ENCODE results near the gene MUS81.

MUS81 gene

DNA sequence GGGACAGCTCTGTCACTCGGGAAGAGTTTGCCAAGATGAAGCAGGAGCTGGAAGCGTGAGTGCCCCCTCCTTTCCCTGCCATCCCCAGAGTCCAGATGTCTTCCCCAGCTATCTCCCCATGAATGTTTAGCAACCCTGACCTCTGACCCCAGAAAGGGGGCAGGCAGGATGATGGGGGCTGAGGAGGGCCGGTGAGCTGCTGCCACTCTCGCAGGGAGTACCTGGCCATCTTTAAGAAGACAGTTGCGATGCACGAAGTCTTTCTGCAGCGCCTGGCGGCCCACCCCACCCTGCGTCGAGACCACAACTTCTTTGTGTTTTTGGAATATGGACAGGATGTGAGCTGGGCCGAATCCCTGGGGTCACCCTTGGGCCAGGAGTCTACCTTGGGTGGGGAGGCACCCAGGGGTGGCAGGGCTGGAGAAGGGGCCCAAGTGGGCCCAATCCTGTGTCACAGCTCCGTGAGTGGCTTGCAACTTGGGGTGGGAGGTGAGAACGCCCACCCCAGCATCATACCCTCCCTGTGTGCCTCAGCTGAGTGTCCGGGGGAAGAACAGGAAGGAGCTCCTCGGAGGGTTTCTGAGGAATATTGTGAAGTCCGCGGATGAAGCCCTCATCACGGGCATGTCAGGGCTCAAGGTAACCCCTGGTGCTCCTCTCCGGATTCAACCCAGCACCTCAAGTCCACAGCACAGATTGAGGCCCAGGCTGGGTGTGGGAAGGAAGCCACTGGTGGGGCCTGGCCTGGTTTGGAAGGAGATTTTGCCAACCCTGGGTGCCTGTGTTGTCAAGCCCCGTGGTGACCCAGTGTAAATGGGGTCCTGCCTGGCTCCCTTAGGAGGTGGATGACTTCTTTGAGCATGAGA, 9.8 kb upstream of the MUS81 start:
- FAIRE-seq (no peak), DNase-seq (ENCODE audit: insufficient read length, low spot score) (no peak)
- TF ChIP-seq, protein P1, sequence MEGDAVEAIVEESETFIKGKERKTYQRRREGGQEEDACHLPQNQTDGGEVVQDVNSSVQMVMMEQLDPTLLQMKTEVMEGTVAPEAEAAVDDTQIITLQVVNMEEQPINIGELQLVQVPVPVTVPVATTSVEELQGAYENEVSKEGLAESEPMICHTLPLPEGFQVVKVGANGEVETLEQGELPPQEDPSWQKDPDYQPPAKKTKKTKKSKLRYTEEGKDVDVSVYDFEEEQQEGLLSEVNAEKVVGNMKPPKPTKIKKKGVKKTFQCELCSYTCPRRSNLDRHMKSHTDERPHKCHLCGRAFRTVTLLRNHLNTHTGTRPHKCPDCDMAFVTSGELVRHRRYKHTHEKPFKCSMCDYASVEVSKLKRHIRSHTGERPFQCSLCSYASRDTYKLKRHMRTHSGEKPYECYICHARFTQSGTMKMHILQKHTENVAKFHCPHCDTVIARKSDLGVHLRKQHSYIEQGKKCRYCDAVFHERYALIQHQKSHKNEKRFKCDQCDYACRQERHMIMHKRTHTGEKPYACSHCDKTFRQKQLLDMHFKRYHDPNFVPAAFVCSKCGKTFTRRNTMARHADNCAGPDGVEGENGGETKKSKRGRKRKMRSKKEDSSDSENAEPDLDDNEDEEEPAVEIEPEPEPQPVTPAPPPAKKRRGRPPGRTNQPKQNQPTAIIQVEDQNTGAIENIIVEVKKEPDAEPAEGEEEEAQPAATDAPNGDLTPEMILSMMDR (IDR thresholded peaks at IDR 0.05; ENCODE audit: insufficient read depth, missing control alignments) = no peak

DNA sequence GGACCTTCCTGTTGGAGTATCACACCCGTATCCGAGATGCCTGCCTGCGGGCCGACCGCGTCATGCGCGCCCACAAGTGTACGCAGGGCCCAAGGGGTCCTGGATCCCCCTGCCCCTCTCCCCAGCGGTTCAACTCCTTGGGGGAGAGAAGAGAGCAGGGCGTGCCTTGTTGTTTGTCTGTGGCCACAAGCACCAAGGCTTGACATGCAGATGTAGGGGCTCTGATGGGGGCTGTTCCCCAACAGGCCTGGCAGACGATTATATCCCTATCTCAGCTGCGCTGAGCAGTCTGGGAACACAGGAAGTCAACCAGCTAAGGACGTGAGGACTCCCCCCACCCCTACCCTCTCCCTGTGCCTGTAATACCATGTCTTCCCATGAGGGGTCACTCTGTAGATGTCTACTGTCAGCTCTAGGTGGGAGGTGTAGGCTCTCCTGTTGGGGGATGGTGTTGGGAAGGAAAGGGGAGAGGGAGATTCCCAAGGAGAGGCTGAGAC, 9.1 kb upstream of the MUS81 start:
- DNase-seq (ENCODE audit: insufficient read length, low spot score) (no peak), FAIRE-seq (no peak)
- TF ChIP-seq, protein P1 (IDR thresholded peaks at IDR 0.05; ENCODE audit: insufficient read depth, missing control alignments) = peak; percentile 31

DNA sequence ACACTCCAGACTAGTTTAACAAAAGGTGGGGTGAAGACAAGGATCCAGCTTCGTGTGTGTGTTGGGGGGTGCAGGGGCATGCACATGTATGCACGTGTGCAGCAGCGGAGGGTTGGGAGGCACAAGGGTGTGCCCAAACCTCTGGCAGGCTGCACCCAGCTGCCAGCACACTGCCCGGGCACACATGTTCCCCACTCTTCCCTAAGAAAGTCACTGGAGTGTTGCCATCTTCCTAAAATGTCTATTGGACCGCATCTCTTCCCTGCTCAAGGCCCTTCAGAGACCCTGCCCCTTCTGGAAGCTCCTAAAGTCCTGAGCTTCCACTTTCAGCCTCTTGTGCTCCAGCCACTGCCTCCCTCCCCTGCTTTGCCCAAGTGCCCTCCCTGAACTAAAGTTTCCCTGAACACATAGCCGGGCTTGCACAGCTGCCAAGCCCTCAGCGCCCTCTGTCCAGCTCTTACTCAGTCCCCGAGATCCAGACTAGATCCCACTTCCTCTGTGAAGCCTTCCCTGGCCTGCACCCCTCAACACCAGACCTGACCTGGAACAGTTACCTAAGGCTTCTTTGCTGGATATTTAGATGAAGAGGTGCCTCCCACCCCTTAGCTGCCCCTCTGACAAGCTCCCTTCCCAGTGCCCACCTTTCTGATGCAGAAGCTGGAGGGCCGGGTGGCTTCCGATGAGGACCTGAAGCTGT, 8.3 kb upstream of the MUS81 start:
- FAIRE-seq (no peak), DNase-seq (ENCODE audit: insufficient read length, low spot score) (no peak)
- TF ChIP-seq, protein P1 (IDR thresholded peaks at IDR 0.05; ENCODE audit: insufficient read depth, missing control alignments) = no peak

DNA sequence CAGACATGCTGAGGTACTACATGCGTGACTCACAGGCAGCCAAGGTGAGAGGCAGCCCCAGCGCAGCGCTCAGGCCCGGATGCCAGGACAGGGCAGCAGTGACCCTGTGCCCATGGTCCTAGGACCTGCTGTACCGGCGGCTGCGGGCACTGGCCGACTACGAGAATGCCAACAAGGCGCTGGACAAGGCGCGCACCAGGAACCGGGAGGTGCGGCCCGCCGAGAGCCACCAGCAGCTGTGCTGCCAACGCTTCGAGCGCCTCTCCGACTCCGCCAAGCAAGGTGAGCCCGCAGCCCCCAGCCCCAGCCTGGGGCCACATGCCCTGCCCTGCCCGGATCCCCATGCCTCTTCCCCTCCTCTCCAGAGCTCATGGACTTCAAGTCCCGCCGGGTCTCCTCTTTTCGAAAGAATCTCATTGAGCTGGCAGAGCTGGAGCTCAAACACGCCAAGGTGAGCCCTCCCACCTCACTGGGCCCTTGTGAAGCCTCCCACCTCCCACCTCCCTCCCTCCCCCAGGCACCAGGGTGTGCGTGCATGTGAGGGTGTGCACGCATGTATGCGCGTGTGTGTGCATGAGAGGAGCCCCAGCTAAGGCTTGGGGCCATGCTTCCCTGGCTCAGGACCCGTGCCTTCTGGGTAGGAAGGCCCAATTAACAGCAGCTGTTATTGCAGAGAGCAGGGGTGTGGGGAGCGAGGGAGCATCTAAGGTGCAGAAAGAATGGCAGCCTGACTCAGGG, 7.6 kb upstream of the MUS81 start:
- DNase-seq (ENCODE audit: insufficient read length, low spot score) = no peak
- FAIRE-seq = no peak
- TF ChIP-seq, protein P1 (IDR thresholded peaks at IDR 0.05; ENCODE audit: insufficient read depth, missing control alignments) = no peak

DNA sequence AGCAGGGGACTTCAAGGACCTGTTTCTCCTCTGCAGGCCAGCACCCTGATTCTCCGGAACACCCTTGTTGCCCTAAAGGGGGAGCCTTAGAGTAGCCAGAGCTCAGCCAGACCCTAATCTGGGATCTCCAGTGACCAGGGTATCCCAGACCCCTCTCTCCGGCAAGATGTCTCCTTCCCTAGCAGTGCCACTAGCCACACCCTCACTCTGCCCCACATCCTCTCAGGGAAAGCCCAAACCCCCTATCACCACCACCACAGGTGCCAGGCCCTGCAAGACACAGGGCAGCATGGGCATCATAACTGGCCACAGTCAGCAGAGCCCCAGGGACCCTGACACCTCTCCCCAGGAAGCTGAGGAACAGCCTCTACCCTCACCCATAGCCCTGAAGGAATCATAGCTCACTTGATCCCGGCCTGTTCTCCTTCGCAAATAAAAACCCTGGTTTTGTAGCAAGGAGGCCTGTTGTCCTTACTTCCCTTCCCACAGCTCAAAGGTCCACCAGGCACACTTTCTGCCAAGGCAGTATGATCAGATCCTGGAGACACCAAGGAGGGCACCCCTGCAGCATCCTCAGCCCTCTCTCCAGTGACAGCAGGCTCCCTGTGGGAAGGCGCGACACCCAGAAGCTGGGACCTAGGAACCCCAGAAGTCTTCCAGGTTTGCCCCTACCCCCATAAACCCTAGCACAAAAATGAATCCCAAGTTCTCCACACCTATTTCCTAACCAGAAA, 6.8 kb upstream of the MUS81 start:
- TF ChIP-seq, protein P1 (IDR thresholded peaks at IDR 0.05; ENCODE audit: insufficient read depth, missing control alignments) = no peak
- DNase-seq (ENCODE audit: insufficient read length, low spot score) = no peak
- no peak for FAIRE-seq

DNA sequence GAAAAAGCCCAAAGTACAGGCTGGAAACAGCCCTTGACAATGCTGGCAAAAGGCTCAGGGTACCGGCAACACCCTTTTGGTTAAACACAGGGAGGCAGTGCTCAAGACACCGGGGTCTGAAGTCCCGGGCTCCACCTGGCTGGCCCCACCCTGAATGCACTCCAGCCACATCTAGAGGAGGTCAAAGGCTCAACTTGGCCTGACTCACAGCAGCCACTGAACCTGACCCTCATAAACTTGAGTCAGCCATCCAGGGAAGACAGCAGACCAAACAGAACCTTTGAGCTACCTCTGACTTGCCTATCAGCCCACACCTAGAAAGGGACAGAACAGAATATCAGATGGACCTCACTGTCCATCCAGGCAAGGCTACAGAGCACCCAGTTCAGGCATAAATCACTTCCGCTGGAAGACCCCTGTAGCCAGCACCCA, 6.1 kb upstream of the MUS81 start:
- FAIRE-seq (no peak), DNase-seq (ENCODE audit: insufficient read length, low spot score) (no peak)
- TF ChIP-seq, protein P1 (IDR thresholded peaks at IDR 0.05; ENCODE audit: insufficient read depth, missing control alignments) = no peak
